K562 (cell line): Measurements from ENCODE around the gene SMARCA4. TPM values are rescaled to one million over a fixed set of nuclear protein-coding genes. Genes with fewer than 3 reads are reported as not detected.
A peak's percentile ranks its signal among the peaks of the same experiment; 100 is the strongest.

Experiments
- CREM ChIP-seq: IDR thresholded peaks from 2 replicates; pipeline ENCODE4 v1.6.1; 2014; ENCODE audit warnings: antibody characterized with exemption, low read depth
- ETV6 ChIP-seq, 3 experiments: fragments of 150-350 bp in 1 of 3; sonication (generic) in 1 of 3; formaldehyde crosslinking in 1 of 3; IDR thresholded peaks; 2 replicates each; pipeline versions ENCODE4 v1.6.1 to v1.8.0; 2014 to 2022; ENCODE audit warnings: borderline replicate concordance in 2 of 3, low read depth in 2 of 3, antibody characterized with exemption in 1 of 3, low read length in 1 of 3, mild to moderate bottlenecking in 1 of 3, missing genetic modification reagents in 1 of 3
- JUND ChIP-seq, 2 experiments: IDR thresholded peaks; 2 replicates in 1 of 2; 3 replicates in 1 of 2; pipeline ENCODE4 v1.6.1; 2011; ENCODE audit warnings: borderline replicate concordance in 2 of 2, low read depth in 2 of 2, low read length in 2 of 2, improper control_type of control experiment in 1 of 2, missing biosample characterization in 1 of 2, missing genetic modification characterization in 1 of 2, missing genetic modification reagents in 1 of 2
- LCOR ChIP-seq: sonication (generic); formaldehyde crosslinking; IDR thresholded peaks from 2 replicates; pipeline ENCODE4 v1.8.0; 2022; ENCODE audit warnings: mild to moderate bottlenecking, missing genetic modification reagents
- NFATC3 ChIP-seq: fragments of 450-650 bp; IDR thresholded peaks from 2 replicates; pipeline ENCODE4 v1.6.1; 2017; ENCODE audit warnings: mild to moderate bottlenecking
- PHB2 ChIP-seq: fragments of 450-650 bp; IDR thresholded peaks from 2 replicates; pipeline ENCODE4 v1.6.1; 2017; ENCODE audit warnings: low read depth
- POLR2H ChIP-seq: IDR thresholded peaks from 2 replicates; pipeline ENCODE4 v1.6.1; 2016; ENCODE audit warnings: missing genetic modification characterization, low read depth, mild to moderate bottlenecking, control low read depth, missing compliant biosample characterization, moderate library complexity
- RFX1 ChIP-seq: fragments of 450-650 bp; IDR thresholded peaks from 2 replicates; pipeline ENCODE4 v1.6.1; 2016; ENCODE audit warnings: mild to moderate bottlenecking, moderate library complexity
- RFX5 ChIP-seq: IDR thresholded peaks from 2 replicates; pipeline ENCODE4 v1.6.1; 2011; ENCODE audit warnings: low read depth, mild to moderate bottlenecking, improper control_type of control experiment, low read length
- SRF ChIP-seq, 2 experiments: fragments of 250-450, 450-650 bp in 1 of 2; sonication (Bioruptor Pico) in 1 of 2; sonication (generic) in 1 of 2; formaldehyde crosslinking; IDR thresholded peaks; 2 replicates each; pipeline versions ENCODE4 v1.5.0 to v1.5.1; 2020 to 2022; ENCODE audit warnings: mild to moderate bottlenecking in 1 of 2, missing genetic modification reagents in 1 of 2
- TEAD1 ChIP-seq, 2 experiments: fragments of 450-650 bp in 1 of 2; sonication (generic) in 1 of 2; formaldehyde crosslinking; IDR thresholded peaks; 2 replicates each; pipeline versions ENCODE4 v1.4.0 to v1.8.0; 2020 to 2022; ENCODE audit warnings: mild to moderate bottlenecking in 2 of 2, missing genetic modification reagents in 1 of 2
- XRCC4 ChIP-seq: IDR thresholded peaks from one replicate; pipeline ENCODE4 v1.6.1; 2011; ENCODE audit not compliant: insufficient read depth, insufficient read length; ENCODE audit errors: extremely low read depth
- ZFP30 ChIP-seq: fragments of 250-450 bp; sonication (Bioruptor Pico); IDR thresholded peaks from 2 replicates; pipeline ENCODE4 v1.8.0; 2022; ENCODE audit warnings: moderate library complexity, mild to moderate bottlenecking, inconsistent platforms, borderline replicate concordance
- ZNF133 ChIP-seq: fragments of 250-450 bp; sonication (Bioruptor Pico); IDR thresholded peaks from 2 replicates; pipeline ENCODE4 v1.4.0; 2020; ENCODE audit warnings: mild to moderate bottlenecking
- ZNF324 ChIP-seq: fragments of 250-450 bp; sonication (Bioruptor Pico); IDR thresholded peaks from 2 replicates; pipeline ENCODE4 v1.4.0; 2020; ENCODE audit warnings: mild to moderate bottlenecking
- ZNF445 ChIP-seq: fragments of 250-450 bp; sonication (Bioruptor Pico); IDR thresholded peaks from 2 replicates; pipeline ENCODE4 v1.4.0; 2020; ENCODE audit warnings: low read depth, mild to moderate bottlenecking, moderate library complexity
- polyA plus RNA-seq, 8 experiments: library from polyadenylated mRNA; depleted of rRNA in 4 of 8; stranded (reverse) in 5 of 8; unstranded in 3 of 8; fragments of >200 nt; fragmentation: Nextera tagmentation in 2 of 8; fragmentation: Illumina TruSeq in 1 of 8; extraction: Ambion mirVana in 2 of 8; extraction: Trizol in 1 of 8; gene quantifications; 2 replicates each; pipeline versions ENCODE4 v1.2.1 to v1.2.3, GENCODE V29; 2011 to 2014; ENCODE audit warnings: inconsistent platforms in 1 of 8, missing spikeins in 1 of 8
- total RNA-seq, 7 experiments: library from RNA; depleted of rRNA in 6 of 7; stranded (reverse); fragments of >200 nt in 6 of 7; fragmentation: Illumina TruSeq in 2 of 7; extraction: Trizol in 2 of 7; gene quantifications; 2 replicates each; pipeline versions ENCODE4 v1.2.1 to v1.2.3, GENCODE V29; 2011 to 2021; ENCODE audit warnings: low replicate concordance in 1 of 7
- TF ChIP-seq, protein P1 (sequence below), 3 experiments: fragments of 200-800 bp in 1 of 3; sonication (Bioruptor generic) in 1 of 3; sonication (generic) in 1 of 3; formaldehyde crosslinking in 1 of 3; IDR thresholded peaks; 2 replicates each; pipeline versions ENCODE4 v1.6.1 to v1.8.0; 2016 to 2022; ENCODE audit warnings: mild to moderate bottlenecking in 2 of 3, missing compliant biosample characterization in 2 of 3, missing genetic modification characterization in 2 of 3, missing genetic modification reagents in 1 of 3
- TF ChIP-seq, protein P2 (sequence below): fragments of 250-450 bp; sonication (Bioruptor Pico); IDR thresholded peaks from 2 replicates; pipeline ENCODE4 v1.4.0; 2020; ENCODE audit warnings: mild to moderate bottlenecking, moderate library complexity, borderline replicate concordance
- TF ChIP-seq, protein P3 (sequence below): fragments of 200-800 bp; sonication (Bioruptor generic); IDR thresholded peaks from 2 replicates; pipeline ENCODE4 v1.6.1; 2017; ENCODE audit warnings: missing genetic modification characterization, missing compliant biosample characterization

The SMARCA4 gene
- total and polyA plus RNA-seq, 9 of the 15 experiments (the other 6 are each of a cell fraction or from before 2014, with no cell fraction given): 19.3 to 207 (median 52.1) TPM

DNA sequence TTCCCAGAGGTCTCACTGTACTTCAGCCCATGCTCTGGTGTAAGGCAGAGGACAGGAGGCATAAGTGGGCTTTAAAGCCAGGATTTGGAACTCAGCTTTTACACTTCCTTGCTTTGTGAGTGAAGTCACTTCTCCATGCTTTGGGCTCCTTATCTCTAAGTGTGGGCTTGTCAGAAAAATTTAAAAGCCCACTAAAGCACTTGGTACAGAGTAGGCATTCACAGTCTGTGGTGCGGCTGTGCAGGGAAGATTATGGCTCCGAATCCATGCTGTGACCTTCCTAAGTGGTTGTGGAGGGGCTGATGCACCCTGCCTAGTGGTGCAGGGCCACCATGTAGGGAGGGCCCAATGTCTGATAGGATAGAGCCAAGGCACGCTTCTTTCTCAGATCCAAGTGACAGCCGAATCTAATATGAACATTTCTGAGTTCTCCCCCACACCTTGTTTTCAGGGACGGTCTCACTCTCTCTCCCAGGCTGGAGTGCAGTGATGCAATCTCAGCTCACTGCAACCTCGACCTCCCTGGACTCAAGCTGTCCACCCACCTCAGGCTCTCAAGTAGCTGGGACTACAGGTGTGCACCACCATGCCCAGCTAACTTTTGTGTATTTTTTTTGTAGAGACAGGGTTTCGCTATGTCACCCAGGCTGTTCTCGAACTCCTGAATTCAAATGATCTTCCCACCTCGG, 25.3 kb upstream of the SMARCA4 start (continued):
- TF ChIP-seq, protein P1, sequence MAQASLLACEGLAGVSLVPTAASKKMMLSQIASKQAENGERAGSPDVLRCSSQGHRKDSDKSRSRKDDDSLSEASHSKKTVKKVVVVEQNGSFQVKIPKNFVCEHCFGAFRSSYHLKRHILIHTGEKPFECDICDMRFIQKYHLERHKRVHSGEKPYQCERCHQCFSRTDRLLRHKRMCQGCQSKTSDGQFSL (CRISPR knock-in tag; IDR thresholded peaks at IDR 0.05): no peak
- TF ChIP-seq, protein P1 (tag; IDR thresholded peaks at IDR 0.05): no peak
- TF ChIP-seq JUND (IDR thresholded peaks at IDR 0.05; ENCODE audit: borderline replicate concordance, low read depth, low read length) (no peak), JUND (tag; IDR thresholded peaks at IDR 0.05; ENCODE audit: borderline replicate concordance, low read depth, low read length) (no peak), ZNF133 (CRISPR knock-in tag) (no peak), RFX5 (no peak), ZNF445 (no peak), XRCC4 (no peak), CREM (no peak; the same call in 1 of the 2 replicates), LCOR (CRISPR knock-in tag) (no peak), RFX1 (no peak), ETV6 (IDR thresholded peaks at IDR 0.05; ENCODE audit: borderline replicate concordance in 1 of 2, low read depth in 2 of 2, low read length in 1 of 2) (no peak), ETV6 (CRISPR knock-in tag; IDR thresholded peaks at IDR 0.05; ENCODE audit: borderline replicate concordance) (no peak), NFATC3 (no peak), POLR2H (tag) (no peak), PHB2 (no peak), TEAD1 (CRISPR knock-in tag; IDR thresholded peaks at IDR 0.05) (no peak), ZFP30 (no peak), SRF (CRISPR knock-in tag; IDR thresholded peaks at IDR 0.05) (peak in 1 of 2 experiments; percentile 89; a peak in 1 of 4 replicates), ZNF324 (CRISPR knock-in tag) (no peak)
- TF ChIP-seq, protein P2, sequence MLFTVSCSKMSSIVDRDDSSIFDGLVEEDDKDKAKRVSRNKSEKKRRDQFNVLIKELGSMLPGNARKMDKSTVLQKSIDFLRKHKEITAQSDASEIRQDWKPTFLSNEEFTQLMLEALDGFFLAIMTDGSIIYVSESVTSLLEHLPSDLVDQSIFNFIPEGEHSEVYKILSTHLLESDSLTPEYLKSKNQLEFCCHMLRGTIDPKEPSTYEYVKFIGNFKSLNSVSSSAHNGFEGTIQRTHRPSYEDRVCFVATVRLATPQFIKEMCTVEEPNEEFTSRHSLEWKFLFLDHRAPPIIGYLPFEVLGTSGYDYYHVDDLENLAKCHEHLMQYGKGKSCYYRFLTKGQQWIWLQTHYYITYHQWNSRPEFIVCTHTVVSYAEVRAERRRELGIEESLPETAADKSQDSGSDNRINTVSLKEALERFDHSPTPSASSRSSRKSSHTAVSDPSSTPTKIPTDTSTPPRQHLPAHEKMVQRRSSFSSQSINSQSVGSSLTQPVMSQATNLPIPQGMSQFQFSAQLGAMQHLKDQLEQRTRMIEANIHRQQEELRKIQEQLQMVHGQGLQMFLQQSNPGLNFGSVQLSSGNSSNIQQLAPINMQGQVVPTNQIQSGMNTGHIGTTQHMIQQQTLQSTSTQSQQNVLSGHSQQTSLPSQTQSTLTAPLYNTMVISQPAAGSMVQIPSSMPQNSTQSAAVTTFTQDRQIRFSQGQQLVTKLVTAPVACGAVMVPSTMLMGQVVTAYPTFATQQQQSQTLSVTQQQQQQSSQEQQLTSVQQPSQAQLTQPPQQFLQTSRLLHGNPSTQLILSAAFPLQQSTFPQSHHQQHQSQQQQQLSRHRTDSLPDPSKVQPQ (CRISPR knock-in tag): no peak
- TF ChIP-seq, protein P3, sequence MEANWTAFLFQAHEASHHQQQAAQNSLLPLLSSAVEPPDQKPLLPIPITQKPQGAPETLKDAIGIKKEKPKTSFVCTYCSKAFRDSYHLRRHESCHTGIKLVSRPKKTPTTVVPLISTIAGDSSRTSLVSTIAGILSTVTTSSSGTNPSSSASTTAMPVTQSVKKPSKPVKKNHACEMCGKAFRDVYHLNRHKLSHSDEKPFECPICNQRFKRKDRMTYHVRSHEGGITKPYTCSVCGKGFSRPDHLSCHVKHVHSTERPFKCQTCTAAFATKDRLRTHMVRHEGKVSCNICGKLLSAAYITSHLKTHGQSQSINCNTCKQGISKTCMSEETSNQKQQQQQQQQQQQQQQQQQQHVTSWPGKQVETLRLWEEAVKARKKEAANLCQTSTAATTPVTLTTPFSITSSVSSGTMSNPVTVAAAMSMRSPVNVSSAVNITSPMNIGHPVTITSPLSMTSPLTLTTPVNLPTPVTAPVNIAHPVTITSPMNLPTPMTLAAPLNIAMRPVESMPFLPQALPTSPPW (CRISPR knock-in tag): no peak
